ENCODE data around the gene ATF6.
A peak's percentile ranks its signal among the peaks of the same experiment; 100 is the strongest.

- TF ChIP-seq CTCF (IDR thresholded peaks at IDR 0.05; ENCODE audit: low read depth, low read length, missing input control) = peak; percentile 7
- no peak for TF ChIP-seq ATF3 (IDR thresholded peaks at IDR 0.05)
- TF ChIP-seq EGR1 (IDR thresholded peaks at IDR 0.05; ENCODE audit: low read depth in 2 of 2) = peak in 1 of 2 donors; percentile 16
- peak in 1 of 2 donors; percentile 31 for TF ChIP-seq GABPA (IDR thresholded peaks at IDR 0.05 in 1 of 2, conservative IDR thresholded peaks at IDR 0.05 in 1 of 2)
- TF ChIP-seq RAD21 (IDR thresholded peaks at IDR 0.05) = no peak
- no peak for TF ChIP-seq YY1 (IDR thresholded peaks at IDR 0.05)
- TF ChIP-seq RXRA (IDR thresholded peaks at IDR 0.05) = peak; percentile 20 to 41
- TF ChIP-seq TAF1 (conservative IDR thresholded peaks at IDR 0.05) = no peak
Measured at GRCh38 chr1:161726473-161727255, 39.5 kb upstream of the ATF6 start.

All from liver (tissue), 3 donors.